Endothelial cell of umbilical vein (primary cell): Measurements from ENCODE around the gene CAMSAP1.

Source experiments
- EZH2 ChIP-seq: IDR thresholded peaks from 2 replicates; pipeline ENCODE4 v1.6.1; 2012; ENCODE audit warnings: borderline replicate concordance, low read depth, mild to moderate bottlenecking, moderate library complexity, low read length, inconsistent platforms; ENCODE audit not compliant: severe bottlenecking
- POLR2A ChIP-seq: IDR thresholded peaks from 2 replicates; pipeline ENCODE4 v1.6.1; 2012; ENCODE audit warnings: low read depth, mild to moderate bottlenecking, control low read depth, low read length
- TF ChIP-seq, protein P1 (sequence below), 2 donors: IDR thresholded peaks; 1 replicate in 1 of 2; 2 replicates in 1 of 2; pipeline ENCODE4 v1.5.1; 2011; ENCODE audit warnings: low read length in 2 of 2, mild to moderate bottlenecking in 2 of 2, moderate library complexity in 2 of 2, control low read depth in 1 of 2, inconsistent platforms in 1 of 2, low read depth in 1 of 2; ENCODE audit not compliant: insufficient read depth in 1 of 2; ENCODE audit errors: extremely low read depth in 1 of 2
- TF ChIP-seq, protein P2 (sequence below): IDR thresholded peaks from 2 replicates; pipeline ENCODE4 v1.6.1; 2011; ENCODE audit not compliant: insufficient read depth, insufficient read length

DNA sequence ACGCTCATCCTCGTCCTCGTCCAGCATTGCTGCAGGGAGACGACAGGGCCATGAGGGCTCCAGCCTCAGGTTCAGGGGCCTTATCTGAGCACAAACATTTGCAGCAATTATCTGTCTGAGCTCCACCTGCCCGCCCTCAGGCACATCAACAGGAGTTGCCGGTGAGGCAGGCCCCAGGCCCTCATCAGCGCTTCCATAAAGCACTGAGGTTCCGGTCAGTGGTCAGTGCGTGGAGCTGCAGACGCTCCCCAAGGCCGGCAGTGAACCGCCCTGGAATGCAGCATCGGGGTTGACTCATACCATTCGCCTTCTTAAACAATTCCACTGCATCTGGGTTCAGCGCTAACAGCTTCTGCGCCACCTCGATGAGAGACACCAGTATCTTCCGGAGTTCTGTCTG, 38.6 kb upstream of the CAMSAP1 start:
- TF ChIP-seq, protein P1, sequence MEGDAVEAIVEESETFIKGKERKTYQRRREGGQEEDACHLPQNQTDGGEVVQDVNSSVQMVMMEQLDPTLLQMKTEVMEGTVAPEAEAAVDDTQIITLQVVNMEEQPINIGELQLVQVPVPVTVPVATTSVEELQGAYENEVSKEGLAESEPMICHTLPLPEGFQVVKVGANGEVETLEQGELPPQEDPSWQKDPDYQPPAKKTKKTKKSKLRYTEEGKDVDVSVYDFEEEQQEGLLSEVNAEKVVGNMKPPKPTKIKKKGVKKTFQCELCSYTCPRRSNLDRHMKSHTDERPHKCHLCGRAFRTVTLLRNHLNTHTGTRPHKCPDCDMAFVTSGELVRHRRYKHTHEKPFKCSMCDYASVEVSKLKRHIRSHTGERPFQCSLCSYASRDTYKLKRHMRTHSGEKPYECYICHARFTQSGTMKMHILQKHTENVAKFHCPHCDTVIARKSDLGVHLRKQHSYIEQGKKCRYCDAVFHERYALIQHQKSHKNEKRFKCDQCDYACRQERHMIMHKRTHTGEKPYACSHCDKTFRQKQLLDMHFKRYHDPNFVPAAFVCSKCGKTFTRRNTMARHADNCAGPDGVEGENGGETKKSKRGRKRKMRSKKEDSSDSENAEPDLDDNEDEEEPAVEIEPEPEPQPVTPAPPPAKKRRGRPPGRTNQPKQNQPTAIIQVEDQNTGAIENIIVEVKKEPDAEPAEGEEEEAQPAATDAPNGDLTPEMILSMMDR (IDR thresholded peaks at IDR 0.05; ENCODE audit: extremely low read depth in 1 of 2, insufficient read depth in 1 of 2, low read depth in 1 of 2, low read length in 2 of 2), result no peak
- TF ChIP-seq EZH2, result no peak
- TF ChIP-seq, protein P2, sequence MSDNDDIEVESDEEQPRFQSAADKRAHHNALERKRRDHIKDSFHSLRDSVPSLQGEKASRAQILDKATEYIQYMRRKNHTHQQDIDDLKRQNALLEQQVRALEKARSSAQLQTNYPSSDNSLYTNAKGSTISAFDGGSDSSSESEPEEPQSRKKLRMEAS, result no peak
- TF ChIP-seq POLR2A, result no peak
